Measurements from ENCODE around the gene TNFRSF18. TPM values are rescaled to one million over a fixed set of nuclear protein-coding genes. Genes with fewer than 3 reads are reported as not detected.

Gene TNFRSF18
- total RNA-seq, 2 donors from 2014 or later = 3.1 to 3.5 TPM

DNA sequence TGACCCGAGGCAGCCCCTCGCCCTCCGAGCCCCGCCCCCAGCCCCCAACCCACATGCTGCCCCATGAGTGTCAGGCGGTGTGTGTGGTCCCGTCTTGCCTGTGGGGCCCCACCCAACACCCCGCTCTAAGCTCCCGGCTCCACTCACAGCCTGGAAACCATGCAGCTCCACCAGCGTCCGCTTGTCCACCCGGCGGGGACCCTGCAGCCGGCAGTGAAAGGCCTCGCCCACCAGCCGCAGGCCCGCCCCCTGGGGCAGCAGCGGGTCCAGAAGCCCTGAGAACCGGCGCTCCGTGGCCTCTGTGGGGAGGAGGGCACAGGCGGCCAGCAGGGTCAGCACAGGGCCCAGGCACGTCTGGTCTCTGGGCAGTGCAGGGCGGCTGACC, 37.4 kb upstream of the TNFRSF18 start:
- WGBS = 78% methylated on average over 23 of the region's 23 CpGs
- Histone ChIP-seq H3K27ac (no peak overlapping the region), H3K27me3 (replicated peaks; ENCODE audit: insufficient read depth) (peaks cover 5% of the 10 kb centered on the region), H3K36me3 (no peaks in the 10 kb centered on the region), H3K9me3 (no peaks in the 10 kb centered on the region), H3K4me3 (no peak overlapping the region), H3K4me1 (replicated peaks) (no peaks in the 10 kb centered on the region)
- TF ChIP-seq, protein P1, sequence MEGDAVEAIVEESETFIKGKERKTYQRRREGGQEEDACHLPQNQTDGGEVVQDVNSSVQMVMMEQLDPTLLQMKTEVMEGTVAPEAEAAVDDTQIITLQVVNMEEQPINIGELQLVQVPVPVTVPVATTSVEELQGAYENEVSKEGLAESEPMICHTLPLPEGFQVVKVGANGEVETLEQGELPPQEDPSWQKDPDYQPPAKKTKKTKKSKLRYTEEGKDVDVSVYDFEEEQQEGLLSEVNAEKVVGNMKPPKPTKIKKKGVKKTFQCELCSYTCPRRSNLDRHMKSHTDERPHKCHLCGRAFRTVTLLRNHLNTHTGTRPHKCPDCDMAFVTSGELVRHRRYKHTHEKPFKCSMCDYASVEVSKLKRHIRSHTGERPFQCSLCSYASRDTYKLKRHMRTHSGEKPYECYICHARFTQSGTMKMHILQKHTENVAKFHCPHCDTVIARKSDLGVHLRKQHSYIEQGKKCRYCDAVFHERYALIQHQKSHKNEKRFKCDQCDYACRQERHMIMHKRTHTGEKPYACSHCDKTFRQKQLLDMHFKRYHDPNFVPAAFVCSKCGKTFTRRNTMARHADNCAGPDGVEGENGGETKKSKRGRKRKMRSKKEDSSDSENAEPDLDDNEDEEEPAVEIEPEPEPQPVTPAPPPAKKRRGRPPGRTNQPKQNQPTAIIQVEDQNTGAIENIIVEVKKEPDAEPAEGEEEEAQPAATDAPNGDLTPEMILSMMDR (IDR thresholded peaks at IDR 0.05) = no peak
- TF ChIP-seq POLR2AphosphoS5 (IDR thresholded peaks at IDR 0.05) (no peak), POLR2A (IDR thresholded peaks at IDR 0.05) (no peak)
- intact Hi-C loops (cut with DNase I) = no loop called here
- no peak for DNase-seq (ENCODE audit: low spot score)

DNA sequence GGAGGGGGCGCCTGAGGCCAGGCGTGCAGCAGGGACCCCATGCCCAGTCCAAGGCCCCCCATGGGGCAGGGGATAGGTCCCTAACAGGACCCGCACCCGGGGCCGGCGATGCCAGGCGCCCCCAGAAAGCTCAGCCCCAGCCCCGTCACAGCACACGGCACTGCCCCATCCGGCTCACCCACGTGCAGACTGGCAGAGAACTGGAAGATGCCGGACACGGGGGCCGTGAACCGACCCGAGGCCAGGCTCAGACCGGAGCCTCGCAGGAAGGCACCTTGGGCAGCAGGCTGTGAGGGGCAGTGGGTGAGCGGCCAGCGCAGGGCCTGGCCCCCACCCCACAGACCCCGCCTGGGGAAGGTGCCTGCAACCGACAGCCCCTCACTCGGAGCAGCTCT, 36.9 kb upstream of the TNFRSF18 start:
- Histone ChIP-seq H3K4me3 (no peak overlapping the region), H3K4me1 (replicated peaks) (no peaks in the 10 kb centered on the region), H3K36me3 (no peaks in the 10 kb centered on the region), H3K27ac (no peak overlapping the region), H3K27me3 (replicated peaks; ENCODE audit: insufficient read depth) (peaks cover 5% of the 10 kb centered on the region), H3K9me3 (no peaks in the 10 kb centered on the region)
- TF ChIP-seq, protein P1 (IDR thresholded peaks at IDR 0.05) = no peak
- no peak for TF ChIP-seq POLR2AphosphoS5 (IDR thresholded peaks at IDR 0.05)
- no peak for TF ChIP-seq POLR2A (IDR thresholded peaks at IDR 0.05)
- WGBS = 97% methylated on average over 18 of the region's 23 CpGs
- DNase-seq (ENCODE audit: low spot score) = no peak
- intact Hi-C loops (cut with DNase I) = no loop called here

DNA sequence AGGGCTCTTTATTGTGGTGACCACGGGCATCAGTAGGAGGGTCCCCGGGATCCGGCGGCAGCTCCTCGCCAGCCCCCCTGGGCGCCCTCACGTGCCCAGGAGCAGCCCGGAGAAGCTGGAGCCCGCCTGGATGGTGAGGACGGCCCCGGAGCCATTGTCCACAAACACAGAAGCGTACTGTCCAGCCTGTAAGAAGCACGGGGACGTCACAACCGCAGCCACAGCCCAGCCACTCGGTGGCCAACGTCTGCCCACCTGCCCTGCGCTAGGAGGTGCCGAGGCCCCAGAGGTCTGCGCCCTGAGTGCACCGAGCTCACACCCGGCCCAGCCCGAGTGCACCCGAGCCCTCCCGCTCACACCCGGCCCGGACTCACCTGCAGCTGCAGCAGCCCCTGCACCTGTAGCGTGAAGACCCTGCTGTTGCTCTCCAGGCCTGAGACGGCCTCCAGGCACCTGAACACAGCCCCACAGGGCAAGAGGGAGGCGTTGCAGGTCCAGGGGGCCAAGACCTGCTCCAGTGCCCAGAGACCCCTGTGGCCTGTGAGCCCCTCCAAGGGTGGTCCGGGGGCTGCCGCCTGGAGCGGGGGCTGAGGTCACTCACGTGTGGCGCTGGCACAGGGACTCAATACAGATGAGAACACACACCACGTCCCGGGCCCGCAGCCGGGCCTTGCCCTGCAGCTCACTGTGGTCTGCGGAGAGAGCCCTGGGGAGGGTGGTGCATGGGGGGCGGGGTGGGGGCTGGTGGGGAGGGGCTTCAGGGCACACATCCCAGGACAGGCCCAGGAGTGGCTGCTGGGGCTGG, 36.3 kb upstream of the TNFRSF18 start:
- Histone ChIP-seq H3K4me1 (replicated peaks) (no peaks in the 10 kb centered on the region), H3K27ac (no peak overlapping the region), H3K36me3 (no peaks in the 10 kb centered on the region), H3K4me3 (no peak overlapping the region), H3K9me3 (no peaks in the 10 kb centered on the region), H3K27me3 (replicated peaks; ENCODE audit: insufficient read depth) (peaks cover 4% of the 10 kb centered on the region)
- intact Hi-C loops (cut with DNase I) = no loop called here
- no peak for DNase-seq (ENCODE audit: low spot score)
- TF ChIP-seq, protein P1 (IDR thresholded peaks at IDR 0.05) = no peak
- no peak for TF ChIP-seq POLR2A (IDR thresholded peaks at IDR 0.05)
- TF ChIP-seq POLR2AphosphoS5 (IDR thresholded peaks at IDR 0.05) = no peak
- WGBS = 94% methylated on average over 34 of the region's 41 CpGs

DNA sequence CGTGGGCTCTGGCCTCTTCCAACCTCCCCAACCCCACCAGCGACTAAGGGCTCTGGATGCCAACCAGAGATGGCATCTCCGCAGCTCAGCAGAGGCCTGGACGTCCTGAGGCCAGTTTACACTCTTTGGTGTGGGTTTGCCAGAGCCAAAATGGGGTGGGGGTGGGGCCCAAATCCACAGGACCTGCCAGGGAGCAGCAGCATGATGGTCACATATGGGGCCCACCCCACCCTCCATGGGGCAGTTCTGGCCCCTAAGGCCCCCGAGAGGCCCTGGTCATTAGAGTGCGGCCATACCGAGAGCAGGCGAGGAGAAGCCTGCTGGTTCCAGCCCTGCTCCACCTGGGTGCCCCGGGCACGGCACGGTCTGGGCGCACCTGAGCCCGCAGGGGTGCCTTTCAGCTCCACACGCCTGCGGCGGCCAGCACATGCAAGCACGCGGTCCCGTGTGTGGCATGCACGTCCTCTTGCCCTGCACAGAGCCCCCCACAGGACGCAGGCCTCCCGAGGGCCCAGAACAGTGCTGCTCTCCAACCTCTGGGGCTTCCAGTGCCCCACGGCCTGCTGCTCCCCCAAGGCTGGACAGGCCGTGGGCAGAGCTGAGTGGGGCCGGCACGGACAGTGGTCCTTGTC, 35.3 kb upstream of the TNFRSF18 start:
- Histone ChIP-seq H3K27me3 (replicated peaks; ENCODE audit: insufficient read depth) (no peaks in the 10 kb centered on the region), H3K4me1 (replicated peaks) (no peaks in the 10 kb centered on the region)

More for the DNA sequence above, 35.3 kb upstream of the TNFRSF18 start:
- intact Hi-C loops (cut with DNase I) = no loop called here
- H3K27ac ChIP-seq = no peak overlapping the region
- no peak overlapping the region for H3K4me3 ChIP-seq
- no peak for DNase-seq (ENCODE audit: low spot score)
- H3K36me3 ChIP-seq = no peaks in the 10 kb centered on the region
- H3K9me3 ChIP-seq = no peaks in the 10 kb centered on the region
- no peak for TF ChIP-seq POLR2AphosphoS5 (IDR thresholded peaks at IDR 0.05)
- TF ChIP-seq, protein P1 (IDR thresholded peaks at IDR 0.05) = no peak
- 82% methylated on average over 21 of the region's 26 CpGs for WGBS

All from prostate gland (tissue), 2 donors.